ENCODE data around the gene CD93.

- TF ChIP-seq CTCF (IDR thresholded peaks at IDR 0.05) (no peak), POLR2A (IDR thresholded peaks at IDR 0.05; ENCODE audit: low read depth) (no peak)
Observed at GRCh38 chr20:23091721-23092383, 5.7 kb upstream of the CD93 start.

All from esophagus muscularis mucosa (tissue), 3 donors.